Panc1 (cell line): Measurements from ENCODE around the gene TSC1. TPM values are rescaled to one million over a fixed set of nuclear protein-coding genes. Genes with fewer than 3 reads are reported as not detected.

ENCODE experiments used
- ATAC-seq: fragments of 200-7000 bp; cut with Tn5 transposase; 2 replicates; pipeline ENCODE4 v1.9.1; 2020; ENCODE audit warnings: mild to moderate bottlenecking, moderate library complexity
- BruUV-seq: library from RNA; stranded (reverse); fragments of 400-500 nt; replicated peaks from 2 replicates; lab custom pipeline; 2021; lab: Mats Ljungman, UMichigan
- CTCF ChIA-PET: fragments of 300-600 bp; sonication (Branson Sonifier 250); formaldehyde crosslinking; loops from one replicate; lab custom pipeline; 2022; ENCODE audit warnings: antibody characterized with exemption; lab: Charles Lee
- POLR2A ChIA-PET: fragments of 300-600 bp; sonication (Branson Sonifier 250); formaldehyde crosslinking; loops from one replicate; lab custom pipeline; 2022; ENCODE audit warnings: antibody characterized with exemption; lab: Charles Lee
- DNase-seq: peaks from one replicate; pipeline ENCODE4 v3.0.0-alpha.2; 2010; ENCODE audit warnings: low read depth, low spot score
- H3K27ac ChIP-seq: 2 replicates; pipeline ENCODE4 v1.5.1; 2011; ENCODE audit warnings: mild to moderate bottlenecking, low read length, inconsistent platforms
- H3K27me3 ChIP-seq: fragments of 200-500 bp; sonication (Bioruptor generic); 2 replicates; pipeline ENCODE4 v1.6.0; 2014; ENCODE audit warnings: low read length, inconsistent platforms; ENCODE audit not compliant: control insufficient read depth, insufficient read depth
- H3K36me3 ChIP-seq: fragments of 200-500 bp; sonication (Bioruptor generic); 2 replicates; pipeline ENCODE4 v1.5.1; 2014; ENCODE audit warnings: inconsistent platforms, mild to moderate bottlenecking, low read length, moderate library complexity; ENCODE audit not compliant: control insufficient read depth, insufficient read depth
- H3K4me1 ChIP-seq: 2 replicates; pipeline ENCODE4 v1.5.1; 2011; ENCODE audit warnings: inconsistent platforms, mild to moderate bottlenecking, low read length, moderate library complexity; ENCODE audit not compliant: control insufficient read depth, insufficient read depth
- H3K4me3 ChIP-seq, 2 experiments: 2 replicates each; pipeline ENCODE4 v1.5.1; 2011 to 2012; ENCODE audit warnings: low read depth in 2 of 2, low read length in 2 of 2, mild to moderate bottlenecking in 2 of 2, inconsistent platforms in 1 of 2, moderate library complexity in 1 of 2
- H3K9me3 ChIP-seq: fragments of 200-500 bp; sonication (Bioruptor generic); 2 replicates; pipeline ENCODE4 v1.5.1; 2014; ENCODE audit warnings: low read depth, mild to moderate bottlenecking, inconsistent platforms, low read length, moderate library complexity; ENCODE audit not compliant: control insufficient read depth, insufficient read depth
- CTCF ChIP-seq: fragments of 450-650 bp; IDR thresholded peaks from 2 replicates; pipeline ENCODE4 v1.5.1; 2017; ENCODE audit warnings: mild to moderate bottlenecking
- POLR2AphosphoS5 ChIP-seq: IDR thresholded peaks from 2 replicates; pipeline ENCODE4 v1.6.1; 2012; ENCODE audit warnings: mild to moderate bottlenecking, low read depth, low read length, moderate library complexity
- SIN3A ChIP-seq: IDR thresholded peaks from 2 replicates; pipeline ENCODE4 v1.6.1; 2012; ENCODE audit warnings: low read depth, mild to moderate bottlenecking, low read length, moderate library complexity, borderline replicate concordance; ENCODE audit not compliant: insufficient read depth
- TCF7L2 ChIP-seq: IDR thresholded peaks from 2 replicates; pipeline ENCODE4 v1.6.1; 2011; ENCODE audit warnings: mild to moderate bottlenecking, low read depth, low read length, inconsistent platforms
- in situ Hi-C: cut with HindIII; loops from 2 replicates; pipeline ENCODE4 v1.10.0; 2016; ENCODE audit warnings: low sequenced_read_pairs, low pct_unique_long_range_greater_than_20kb
- intact Hi-C: fragments of 100-400 bp; cut with micrococcal nuclease; formaldehyde crosslinking; loops from one replicate; pipeline ENCODE4 v1.10.0; 2022; ENCODE audit not compliant: unreplicated experiment
- total RNA-seq: library from RNA; stranded (reverse); gene quantifications from one replicate; pipeline ENCODE4 v1.2.1, GENCODE V29; 2021; ENCODE audit not compliant: unreplicated experiment
- TF ChIP-seq, protein P1 (sequence below), 2 experiments: IDR thresholded peaks; 2 replicates each; pipeline ENCODE4 v1.6.1; 2011 to 2012; ENCODE audit warnings: low read depth in 2 of 2, control low read depth in 1 of 2, low read length in 1 of 2, mild to moderate bottlenecking in 1 of 2, moderate library complexity in 1 of 2; ENCODE audit not compliant: insufficient read depth in 1 of 2

The TSC1 gene
- total RNA-seq, 1 experiment from 2014 or later: 27.4 TPM

DNA sequence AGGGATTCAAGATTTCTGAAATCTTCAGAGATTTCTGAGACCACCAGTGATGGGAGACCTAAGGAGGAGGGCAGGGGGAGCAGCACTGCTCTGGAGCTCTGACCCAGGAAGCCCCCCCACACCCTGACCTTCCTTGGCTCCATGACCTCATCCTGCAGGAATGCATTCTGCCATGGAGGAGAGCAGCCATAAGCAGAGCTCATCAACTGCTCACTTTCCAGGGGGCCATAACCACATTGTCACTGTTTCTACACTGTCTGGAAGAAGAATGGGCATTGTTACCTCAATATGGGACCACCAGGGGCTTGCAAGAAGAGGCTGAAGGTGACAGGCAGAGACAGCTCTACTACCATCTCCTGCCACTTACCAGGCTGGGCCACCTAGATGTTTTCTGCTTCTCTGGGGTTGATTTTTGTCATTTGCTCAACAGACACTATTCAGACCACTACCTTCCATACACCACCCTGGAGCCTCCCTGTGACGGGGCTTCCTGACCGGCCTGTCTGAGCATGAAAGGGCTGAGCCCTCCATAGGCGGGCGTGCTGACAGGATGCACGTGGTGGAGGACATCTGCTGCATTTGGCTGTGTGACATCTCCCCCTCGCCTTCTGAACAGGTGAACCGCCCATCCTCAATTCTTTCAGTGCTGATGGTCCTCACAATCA lies 2.3 kb upstream of the TSC1 start:
- in situ Hi-C loops: no loop called here
- ChIA-PET CTCF (interaction anchor here (0.6 to 0.7 kb wide), 3 partner anchors 12 to 50 kb away, joined by 6 to 10 read pairs (median 6); no protein-coding TSS in a partner anchor), POLR2A (interaction anchor here (0.7 kb wide), 1 partner anchor 1849 kb away, joined by 11 read pairs; no protein-coding TSS in a partner anchor)
- no peak overlapping the region for H3K27ac ChIP-seq
- ATAC-seq (no peak), DNase-seq (no peak)
- H3K27me3 ChIP-seq: no peaks in the 10 kb centered on the region
- intact Hi-C loops: no loop called here
- no TSS peak for BruUV-seq
- no peak overlapping the region for H3K4me3 ChIP-seq
- peaks cover 4% of the 10 kb centered on the region; the same call in 1 of the 2 replicates for H3K36me3 ChIP-seq
- no peak for TF ChIP-seq CTCF
- no peaks in the 10 kb centered on the region for H3K9me3 ChIP-seq
- H3K4me1 ChIP-seq: peaks cover 12% of the 10 kb centered on the region

DNA sequence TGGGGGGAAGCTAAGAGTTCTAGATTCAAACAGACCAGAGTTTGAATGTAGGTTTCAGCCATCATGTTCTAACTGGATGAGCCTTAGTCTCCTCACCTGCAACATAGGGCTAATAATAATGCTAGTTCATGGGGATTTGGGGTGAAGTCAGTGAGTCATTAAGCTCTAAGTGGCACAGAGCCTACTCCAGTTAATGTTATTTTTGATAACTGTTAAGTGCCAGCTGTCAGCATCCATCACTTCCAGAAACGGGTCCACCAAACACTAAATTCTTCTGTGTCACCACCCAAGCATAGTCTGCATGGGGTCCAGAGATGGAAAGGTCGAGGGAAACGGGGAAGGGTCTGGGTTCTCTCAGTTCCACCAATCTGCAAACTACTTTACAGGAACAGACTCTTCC lies 1.8 kb upstream of the TSC1 start:
- POLR2A ChIA-PET: no interaction called here
- peaks cover 12% of the 10 kb centered on the region for H3K4me1 ChIP-seq
- no peak overlapping the region for H3K4me3 ChIP-seq
- no peaks in the 10 kb centered on the region for H3K27me3 ChIP-seq
- H3K27ac ChIP-seq: no peak overlapping the region
- intact Hi-C loops (no loop called here), in situ Hi-C loops (no loop called here)
- no peak for DNase-seq
- ATAC-seq: no peak
- no peaks in the 10 kb centered on the region for H3K9me3 ChIP-seq
- no peak for TF ChIP-seq SIN3A
- TF ChIP-seq POLR2AphosphoS5: no peak
- TF ChIP-seq, protein P1, sequence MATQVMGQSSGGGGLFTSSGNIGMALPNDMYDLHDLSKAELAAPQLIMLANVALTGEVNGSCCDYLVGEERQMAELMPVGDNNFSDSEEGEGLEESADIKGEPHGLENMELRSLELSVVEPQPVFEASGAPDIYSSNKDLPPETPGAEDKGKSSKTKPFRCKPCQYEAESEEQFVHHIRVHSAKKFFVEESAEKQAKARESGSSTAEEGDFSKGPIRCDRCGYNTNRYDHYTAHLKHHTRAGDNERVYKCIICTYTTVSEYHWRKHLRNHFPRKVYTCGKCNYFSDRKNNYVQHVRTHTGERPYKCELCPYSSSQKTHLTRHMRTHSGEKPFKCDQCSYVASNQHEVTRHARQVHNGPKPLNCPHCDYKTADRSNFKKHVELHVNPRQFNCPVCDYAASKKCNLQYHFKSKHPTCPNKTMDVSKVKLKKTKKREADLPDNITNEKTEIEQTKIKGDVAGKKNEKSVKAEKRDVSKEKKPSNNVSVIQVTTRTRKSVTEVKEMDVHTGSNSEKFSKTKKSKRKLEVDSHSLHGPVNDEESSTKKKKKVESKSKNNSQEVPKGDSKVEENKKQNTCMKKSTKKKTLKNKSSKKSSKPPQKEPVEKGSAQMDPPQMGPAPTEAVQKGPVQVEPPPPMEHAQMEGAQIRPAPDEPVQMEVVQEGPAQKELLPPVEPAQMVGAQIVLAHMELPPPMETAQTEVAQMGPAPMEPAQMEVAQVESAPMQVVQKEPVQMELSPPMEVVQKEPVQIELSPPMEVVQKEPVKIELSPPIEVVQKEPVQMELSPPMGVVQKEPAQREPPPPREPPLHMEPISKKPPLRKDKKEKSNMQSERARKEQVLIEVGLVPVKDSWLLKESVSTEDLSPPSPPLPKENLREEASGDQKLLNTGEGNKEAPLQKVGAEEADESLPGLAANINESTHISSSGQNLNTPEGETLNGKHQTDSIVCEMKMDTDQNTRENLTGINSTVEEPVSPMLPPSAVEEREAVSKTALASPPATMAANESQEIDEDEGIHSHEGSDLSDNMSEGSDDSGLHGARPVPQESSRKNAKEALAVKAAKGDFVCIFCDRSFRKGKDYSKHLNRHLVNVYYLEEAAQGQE (IDR thresholded peaks at IDR 0.05; ENCODE audit: insufficient read depth in 1 of 2, low read depth in 2 of 2, low read length in 1 of 2): no peak
- no peak for TF ChIP-seq CTCF
- no peak for TF ChIP-seq TCF7L2
- CTCF ChIA-PET: no interaction called here
- BruUV-seq: no TSS peak
- peaks cover 4% of the 10 kb centered on the region; the same call in 1 of the 2 replicates for H3K36me3 ChIP-seq
